Activated T-helper 9 cell treated with anti-CD3 and anti-CD28 coated beads, Interleukin-2, amount 50 U/mL, for 16 hours (primary cell): ENCODE results near the gene ZMYND19.
"Not testable (repeated sequence)": the region's sequence is repeated elsewhere in the genome, so short reads cannot be mapped to it uniquely, and the experiment has no call there.

Experiments
- DNase-seq: peaks from one replicate; pipeline ENCODE4 v3.0.0-alpha.2; 2020; ENCODE audit warnings: low read depth

Gene ZMYND19

GRCh38 chr9:137588891-137589290 lies 1.4 kb downstream of the ZMYND19 start:
- DNase-seq = no peak

- DNase-seq = no peak
Measured at GRCh38 chr9:137588311-137588710, 2.0 kb downstream of the ZMYND19 start.

GRCh38 chr9:137586854-137587253 lies 3.5 kb downstream of the ZMYND19 start:
- no peak for DNase-seq

- no peak for DNase-seq
Measured at GRCh38 chr9:137583957-137584356, 6.4 kb downstream of the ZMYND19 start.

- DNase-seq = no peak
Measured at GRCh38 chr9:137583347-137583746, 7.0 kb downstream of the ZMYND19 start.

GRCh38 chr9:137582286-137582860 lies 7.9 kb downstream of the ZMYND19 start:
- no peak for DNase-seq

GRCh38 chr9:137581361-137582285 lies 8.7 kb downstream of the ZMYND19 start:
- DNase-seq = no peak

GRCh38 chr9:137580954-137581322 lies 9.4 kb downstream of the ZMYND19 start:
- no peak for DNase-seq

GRCh38 chr9:137580209-137580953 lies 9.9 kb downstream of the ZMYND19 start:
- no peak for DNase-seq

- no peak for DNase-seq
Measured at GRCh38 chr9:137579259-137579604, 11.1 kb downstream of the ZMYND19 start.

- peak; percentile 96 for DNase-seq
Measured at GRCh38 chr9:137578518-137579258, 11.6 kb downstream of the ZMYND19 start, which contains the start of gene DPH7. TSS of gene DPH7 (minus strand) at chr9:137578925. CDS start at chr9:137578777, 148 bp downstream.

GRCh38 chr9:137575716-137576411 lies 14.4 kb downstream of the ZMYND19 start:
- no peak for DNase-seq

GRCh38 chr9:137575364-137575715 lies 15.0 kb downstream of the ZMYND19 start:
- no peak for DNase-seq

GRCh38 chr9:137574192-137574591 lies 16.1 kb downstream of the ZMYND19 start:
- no peak for DNase-seq

GRCh38 chr9:137570566-137570965 lies 19.7 kb downstream of the ZMYND19 start:
- DNase-seq = no peak

GRCh38 chr9:137569609-137570203 lies 20.6 kb downstream of the ZMYND19 start:
- DNase-seq = no peak

GRCh38 chr9:137568445-137568844 lies 21.9 kb downstream of the ZMYND19 start:
- not testable (repeated sequence) for DNase-seq

GRCh38 chr9:137564817-137565411 lies 25.4 kb downstream of the ZMYND19 start:
- no peak for DNase-seq

- DNase-seq = no peak
Measured at GRCh38 chr9:137564134-137564533, 26.2 kb downstream of the ZMYND19 start.

- DNase-seq = no peak
Measured at GRCh38 chr9:137558127-137558526, 32.2 kb downstream of the ZMYND19 start.
